ENCODE results near the gene SNRPA.
"Not testable (repeated sequence)": the region's sequence is repeated elsewhere in the genome, so short reads cannot be mapped to it uniquely, and the experiment has no call there.

Gene SNRPA

GRCh38 chr19:40763963-40764362 lies 13.0 kb downstream of the SNRPA start:
- Histone ChIP-seq H3K27ac (ENCODE audit: low read depth, low read length, poor library complexity, severe bottlenecking) (no peak overlapping the region), H3F3A (ENCODE audit: insufficient read depth, low read length) (no peaks in the 10 kb centered on the region), H3K79me2 (ENCODE audit: insufficient read depth, low read length) (no peaks in the 10 kb centered on the region), H4K20me1 (ENCODE audit: insufficient read depth, low read length) (no peaks in the 10 kb centered on the region), H3K9ac (ENCODE audit: low read length) (no peak overlapping the region), H3K36me3 (ENCODE audit: insufficient read depth, low read length) (peaks cover 93% of the 10 kb centered on the region), H2AFZ (ENCODE audit: low read length) (no peak overlapping the region), H3K4me1 (ENCODE audit: insufficient read depth, low read length, severe bottlenecking) (no peaks in the 10 kb centered on the region), H3K27me3 (ENCODE audit: insufficient read depth, low read length) (no peaks in the 10 kb centered on the region), H3K9me3 (ENCODE audit: low read length) (no peaks in the 10 kb centered on the region), H3K4me2 (ENCODE audit: low read length) (no peak overlapping the region), H3K4me3 (ENCODE audit: low read depth, low read length, poor library complexity, severe bottlenecking) (no peak overlapping the region), H3K9me2 (ENCODE audit: low read depth, low read length) (no peaks in the 10 kb centered on the region)
- TF ChIP-seq CTCF (IDR thresholded peaks at IDR 0.05; ENCODE audit: low read length) (no peak), EZH2 (IDR thresholded peaks at IDR 0.05; ENCODE audit: borderline replicate concordance, low read length) (no peak)

GRCh38 chr19:40766385-40766784 lies 15.4 kb downstream of the SNRPA start:
- not testable (repeated sequence) for H3F3A ChIP-seq (ENCODE audit: insufficient read depth, low read length); H3K4me2 ChIP-seq (ENCODE audit: low read length); H3K27ac ChIP-seq (ENCODE audit: low read depth, low read length, poor library complexity, severe bottlenecking); H2AFZ ChIP-seq (ENCODE audit: low read length); H3K27me3 ChIP-seq (ENCODE audit: insufficient read depth, low read length); H3K9me3 ChIP-seq (ENCODE audit: low read length); H3K9ac ChIP-seq (ENCODE audit: low read length); H3K79me2 ChIP-seq (ENCODE audit: insufficient read depth, low read length); H3K4me3 ChIP-seq (ENCODE audit: low read depth, low read length, poor library complexity, severe bottlenecking); H3K9me2 ChIP-seq (ENCODE audit: low read depth, low read length); H3K4me1 ChIP-seq (ENCODE audit: insufficient read depth, low read length, severe bottlenecking); H4K20me1 ChIP-seq (ENCODE audit: insufficient read depth, low read length)
- peaks cover 76% of the 10 kb centered on the region for H3K36me3 ChIP-seq (ENCODE audit: insufficient read depth, low read length)

GRCh38 chr19:40768869-40769268 lies 17.9 kb downstream of the SNRPA start:
- Histone ChIP-seq H4K20me1 (ENCODE audit: insufficient read depth, low read length) (no peaks in the 10 kb centered on the region), H3K79me2 (ENCODE audit: insufficient read depth, low read length) (no peaks in the 10 kb centered on the region), H3K4me2 (ENCODE audit: low read length) (no peak overlapping the region), H3K4me1 (ENCODE audit: insufficient read depth, low read length, severe bottlenecking) (peaks cover 10% of the 10 kb centered on the region), H3K36me3 (ENCODE audit: insufficient read depth, low read length) (peaks cover 58% of the 10 kb centered on the region), H3K9me3 (ENCODE audit: low read length) (no peaks in the 10 kb centered on the region), H3K9me2 (ENCODE audit: low read depth, low read length) (no peaks in the 10 kb centered on the region), H3K4me3 (ENCODE audit: low read depth, low read length, poor library complexity, severe bottlenecking) (no peak overlapping the region), H2AFZ (ENCODE audit: low read length) (no peak overlapping the region), H3K9ac (ENCODE audit: low read length) (no peak overlapping the region), H3K27me3 (ENCODE audit: insufficient read depth, low read length) (no peaks in the 10 kb centered on the region), H3K27ac (ENCODE audit: low read depth, low read length, poor library complexity, severe bottlenecking) (no peak overlapping the region), H3F3A (ENCODE audit: insufficient read depth, low read length) (no peaks in the 10 kb centered on the region; the same call in 1 of the 2 replicates)
- TF ChIP-seq EZH2 (IDR thresholded peaks at IDR 0.05; ENCODE audit: borderline replicate concordance, low read length): no peak
- no peak for TF ChIP-seq CTCF (IDR thresholded peaks at IDR 0.05; ENCODE audit: low read length)

GRCh38 chr19:40771101-40771862 lies 20.3 kb downstream of the SNRPA start:
- H4K20me1 ChIP-seq (ENCODE audit: insufficient read depth, low read length); H2AFZ ChIP-seq (ENCODE audit: low read length); H3K9me2 ChIP-seq (ENCODE audit: low read depth, low read length); H3K9ac ChIP-seq (ENCODE audit: low read length); H3K79me2 ChIP-seq (ENCODE audit: insufficient read depth, low read length); H3K4me3 ChIP-seq (ENCODE audit: low read depth, low read length, poor library complexity, severe bottlenecking); H3K27me3 ChIP-seq (ENCODE audit: insufficient read depth, low read length); H3F3A ChIP-seq (ENCODE audit: insufficient read depth, low read length); H3K4me2 ChIP-seq (ENCODE audit: low read length); H3K9me3 ChIP-seq (ENCODE audit: low read length): not testable (repeated sequence)
- peaks cover 27% of the 10 kb centered on the region for H3K4me1 ChIP-seq (ENCODE audit: insufficient read depth, low read length, severe bottlenecking)
- peaks cover 37% of the 10 kb centered on the region for H3K36me3 ChIP-seq (ENCODE audit: insufficient read depth, low read length)
- peak overlapping the region; percentile 61 for H3K27ac ChIP-seq (ENCODE audit: low read depth, low read length, poor library complexity, severe bottlenecking)

All from OCI-LY1 (cell line).